PC-3 (cell line): ENCODE measurements around the gene IL10RB. TPM values are rescaled to one million over a fixed set of nuclear protein-coding genes. Genes with fewer than 3 reads are reported as not detected.
"Not testable (repeated sequence)": the region's sequence is repeated elsewhere in the genome, so short reads cannot be mapped to it uniquely, and the experiment has no call there.

ENCODE experiments used
- ATAC-seq: fragments of 200-7000 bp; cut with Tn5 transposase; 2 replicates; pipeline ENCODE4 v1.9.1; 2020; ENCODE audit warnings: mild to moderate bottlenecking, moderate library complexity
- BruUV-seq: library from RNA; stranded (reverse); fragments of 400-500 nt; replicated peaks from 2 replicates; lab custom pipeline; 2021; lab: Mats Ljungman, UMichigan
- CTCF ChIA-PET: fragments of 300-600 bp; sonication (Branson Sonifier 250); formaldehyde crosslinking; loops from one replicate; lab custom pipeline; 2022; ENCODE audit warnings: antibody characterized with exemption; lab: Charles Lee
- POLR2A ChIA-PET: fragments of 300-600 bp; sonication (Branson Sonifier 250); formaldehyde crosslinking; loops from one replicate; lab custom pipeline; 2022; ENCODE audit warnings: antibody characterized with exemption; ENCODE audit not compliant: unreplicated experiment; lab: Charles Lee
- DNase-seq: peaks from one replicate; pipeline ENCODE4 v3.0.0-alpha.2; 2015
- H2AFZ ChIP-seq: fragments of 300-600 bp; sonication (generic); 2 replicates; pipeline ENCODE4 v1.6.0; 2016; ENCODE audit warnings: antibody characterized with exemption, low read length
- H3F3A ChIP-seq: fragments of 300-600 bp; sonication (generic); one replicate; pipeline ENCODE4 v1.6.0; 2017; ENCODE audit warnings: antibody characterized with exemption, low read length, control low read depth, mild to moderate bottlenecking; ENCODE audit not compliant: unreplicated experiment
- H3K27ac ChIP-seq: fragments of 300-600 bp; sonication (generic); 2 replicates; pipeline ENCODE4 v1.5.1; 2016; ENCODE audit warnings: mild to moderate bottlenecking, low read length
- H3K27me3 ChIP-seq: fragments of 300-600 bp; sonication (generic); 2 replicates; pipeline ENCODE4 v1.6.1; 2016; ENCODE audit warnings: low read length, mixed read lengths
- H3K36me3 ChIP-seq: fragments of 300-600 bp; sonication (generic); 2 replicates; pipeline ENCODE4 v1.6.1; 2016; ENCODE audit warnings: low read depth, mixed run types, low read length, mixed read lengths
- H3K4me1 ChIP-seq: fragments of 300-600 bp; sonication (generic); 2 replicates; pipeline ENCODE4 v1.5.1; 2016; ENCODE audit warnings: low read length; ENCODE audit not compliant: insufficient read depth
- H3K4me2 ChIP-seq: fragments of 300-600 bp; sonication (generic); 2 replicates; pipeline ENCODE4 v1.6.0; 2016; ENCODE audit warnings: low read length
- H3K4me3 ChIP-seq: fragments of 300-600 bp; sonication (generic); 2 replicates; pipeline ENCODE4 v1.5.1; 2016; ENCODE audit warnings: mild to moderate bottlenecking, low read length, mixed read lengths
- H3K79me2 ChIP-seq: fragments of 300-600 bp; sonication (generic); 2 replicates; pipeline ENCODE4 v1.6.1; 2017; ENCODE audit warnings: low read length, mixed read lengths
- H3K9ac ChIP-seq: fragments of 300-600 bp; sonication (generic); 2 replicates; pipeline ENCODE4 v1.6.0; 2016; ENCODE audit warnings: mild to moderate bottlenecking, low read length
- H3K9me2 ChIP-seq: fragments of 300-600 bp; sonication (generic); replicated peaks from 2 replicates; pipeline ENCODE4 v1.6.1; 2016; ENCODE audit warnings: mixed run types, low read length, mixed read lengths
- H3K9me3 ChIP-seq: fragments of 300-600 bp; sonication (generic); 2 replicates; pipeline ENCODE4 v1.6.1; 2016; ENCODE audit warnings: low read length, mixed read lengths
- H4K20me1 ChIP-seq: fragments of 300-600 bp; sonication (generic); 2 replicates; pipeline ENCODE4 v1.6.1; 2016; ENCODE audit warnings: low read length, mixed read lengths
- EZH2 ChIP-seq: fragments of 300-600 bp; sonication (generic); IDR thresholded peaks from one replicate; pipeline ENCODE4 v1.6.1; 2017; ENCODE audit warnings: antibody characterized with exemption, mild to moderate bottlenecking, low read length; ENCODE audit not compliant: unreplicated experiment
- EZH2phosphoT487 ChIP-seq: fragments of 300-600 bp; sonication (generic); IDR thresholded peaks from 2 replicates; pipeline ENCODE4 v1.6.1; 2018; ENCODE audit warnings: mild to moderate bottlenecking, antibody characterized with exemption, low read length, borderline replicate concordance
- intact Hi-C: fragments of 100-400 bp; cut with micrococcal nuclease; formaldehyde crosslinking; loops from 2 replicates; pipeline ENCODE4 v1.9.0; 2023
- total RNA-seq: library from RNA; depleted of rRNA; stranded (reverse); fragments of >200 nt; gene quantifications from 2 replicates; pipeline ENCODE4 v1.2.3, GENCODE V29; 2014
- TF ChIP-seq, protein P1 (sequence below): fragments of 300-600 bp; sonication (generic); conservative IDR thresholded peaks from 2 replicates; pipeline ENCODE4 v1.5.1; 2017; ENCODE audit warnings: antibody characterized with exemption, low read depth, mild to moderate bottlenecking, low read length

The IL10RB gene
- total RNA-seq, 1 experiment from 2014 or later: 26.8 TPM

GRCh38 chr21:33251119-33251518 is 15.0 kb upstream of the IL10RB start:
- ChIA-PET CTCF (no interaction called here), POLR2A (no interaction called here)
- Histone ChIP-seq H3K4me2 (no peak overlapping the region), H3F3A (no peaks in the 10 kb centered on the region), H3K27ac (no peak overlapping the region), H3K27me3 (no peaks in the 10 kb centered on the region), H3K9me3 (no peaks in the 10 kb centered on the region), H3K9me2 (no peaks in the 10 kb centered on the region), H2AFZ (no peak overlapping the region), H3K36me3 (peaks cover 12% of the 10 kb centered on the region; the same call in 1 of the 2 replicates), H3K4me1 (no peaks in the 10 kb centered on the region), H3K4me3 (no peak overlapping the region), H3K79me2 (no peaks in the 10 kb centered on the region), H3K9ac (no peak overlapping the region), H4K20me1 (no peaks in the 10 kb centered on the region)
- intact Hi-C loops: no loop called here
- TF ChIP-seq, protein P1, sequence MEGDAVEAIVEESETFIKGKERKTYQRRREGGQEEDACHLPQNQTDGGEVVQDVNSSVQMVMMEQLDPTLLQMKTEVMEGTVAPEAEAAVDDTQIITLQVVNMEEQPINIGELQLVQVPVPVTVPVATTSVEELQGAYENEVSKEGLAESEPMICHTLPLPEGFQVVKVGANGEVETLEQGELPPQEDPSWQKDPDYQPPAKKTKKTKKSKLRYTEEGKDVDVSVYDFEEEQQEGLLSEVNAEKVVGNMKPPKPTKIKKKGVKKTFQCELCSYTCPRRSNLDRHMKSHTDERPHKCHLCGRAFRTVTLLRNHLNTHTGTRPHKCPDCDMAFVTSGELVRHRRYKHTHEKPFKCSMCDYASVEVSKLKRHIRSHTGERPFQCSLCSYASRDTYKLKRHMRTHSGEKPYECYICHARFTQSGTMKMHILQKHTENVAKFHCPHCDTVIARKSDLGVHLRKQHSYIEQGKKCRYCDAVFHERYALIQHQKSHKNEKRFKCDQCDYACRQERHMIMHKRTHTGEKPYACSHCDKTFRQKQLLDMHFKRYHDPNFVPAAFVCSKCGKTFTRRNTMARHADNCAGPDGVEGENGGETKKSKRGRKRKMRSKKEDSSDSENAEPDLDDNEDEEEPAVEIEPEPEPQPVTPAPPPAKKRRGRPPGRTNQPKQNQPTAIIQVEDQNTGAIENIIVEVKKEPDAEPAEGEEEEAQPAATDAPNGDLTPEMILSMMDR: no peak
- no peak for TF ChIP-seq EZH2
- TF ChIP-seq EZH2phosphoT487: no peak
- no peak for DNase-seq
- no TSS peak for BruUV-seq
- ATAC-seq: no peak

DNA sequence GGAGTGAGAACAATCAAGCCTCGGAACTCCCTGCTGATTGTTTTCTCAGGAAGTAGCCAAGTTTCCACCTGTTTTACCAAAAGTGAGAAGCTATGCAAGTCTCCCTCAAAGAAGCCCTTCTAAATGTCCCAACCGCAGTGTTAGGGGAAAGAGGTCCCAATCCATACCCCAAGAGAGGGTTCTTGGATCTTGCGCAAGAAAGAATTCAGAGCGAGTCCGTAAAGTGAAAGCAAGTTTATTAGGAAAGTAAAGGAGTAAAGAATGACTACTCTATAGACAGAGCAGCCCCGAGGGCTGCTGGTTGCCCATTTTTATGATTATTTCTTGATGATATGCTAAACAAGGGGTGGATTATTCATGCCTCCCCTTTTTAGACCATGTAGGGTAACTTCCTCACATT is 12.8 kb upstream of the IL10RB start:
- H3K4me2 ChIP-seq, DNase-seq, H3K4me3 ChIP-seq, H3K9ac ChIP-seq, H3F3A ChIP-seq, H3K79me2 ChIP-seq, H4K20me1 ChIP-seq, H3K27ac ChIP-seq, H3K9me3 ChIP-seq, CTCF ChIA-PET, H3K27me3 ChIP-seq, ATAC-seq, H3K36me3 ChIP-seq, H2AFZ ChIP-seq, POLR2A ChIA-PET, intact Hi-C loops, BruUV-seq, H3K4me1 ChIP-seq, H3K9me2 ChIP-seq: not testable (repeated sequence)

DNA sequence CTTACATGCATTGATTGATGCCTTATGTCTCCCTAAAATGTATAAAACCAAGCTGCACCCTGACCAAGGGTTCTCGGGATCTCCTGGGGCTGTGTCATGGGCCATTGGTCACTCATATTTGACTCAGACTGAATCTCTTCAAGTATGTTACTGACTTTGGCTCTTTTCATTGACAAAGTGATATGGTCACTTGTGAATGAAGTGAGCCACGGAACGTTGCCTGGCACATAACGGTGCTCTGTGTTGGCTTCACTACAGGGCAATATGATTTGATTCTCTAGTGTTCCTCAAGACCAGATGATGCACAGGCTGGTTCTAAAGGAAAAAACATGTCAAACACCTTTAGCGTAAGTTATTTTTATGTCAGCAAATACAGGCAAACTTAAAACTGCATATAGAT is 11.4 kb upstream of the IL10RB start:
- intact Hi-C loops: no loop called here
- no peak for DNase-seq
- Histone ChIP-seq H2AFZ (no peak overlapping the region), H3K9ac (no peak overlapping the region), H3K79me2 (no peaks in the 10 kb centered on the region), H3K27me3 (no peaks in the 10 kb centered on the region), H3K9me3 (no peaks in the 10 kb centered on the region), H3K36me3 (peaks cover 4% of the 10 kb centered on the region; the same call in 1 of the 2 replicates), H3K27ac (no peak overlapping the region), H3K4me2 (no peak overlapping the region), H3K9me2 (no peaks in the 10 kb centered on the region), H3K4me1 (no peaks in the 10 kb centered on the region), H3F3A (no peaks in the 10 kb centered on the region), H3K4me3 (no peak overlapping the region), H4K20me1 (no peaks in the 10 kb centered on the region)
- BruUV-seq: no TSS peak
- ChIA-PET POLR2A (interaction anchor here (0.6 kb wide), 1 partner anchor 20 kb away, joined by 5 read pairs; no protein-coding TSS in a partner anchor), CTCF (no interaction called here)
- no peak for ATAC-seq
- no peak for TF ChIP-seq EZH2phosphoT487
- TF ChIP-seq EZH2: no peak
- TF ChIP-seq, protein P1: no peak
